NCI-H1092 treated with DMSO at 0.1 percent for 48 hours (cell line): ENCODE data around the gene ZNF563.
"Not testable (repeated sequence)": the region's sequence is repeated elsewhere in the genome, so short reads cannot be mapped to it uniquely, and the experiment has no call there.

ENCODE experiments used
- DNase-seq: peaks from one replicate; lab custom pipeline; 2025; lab: John Stamatoyannopoulos, UW

The ZNF563 gene

DNA sequence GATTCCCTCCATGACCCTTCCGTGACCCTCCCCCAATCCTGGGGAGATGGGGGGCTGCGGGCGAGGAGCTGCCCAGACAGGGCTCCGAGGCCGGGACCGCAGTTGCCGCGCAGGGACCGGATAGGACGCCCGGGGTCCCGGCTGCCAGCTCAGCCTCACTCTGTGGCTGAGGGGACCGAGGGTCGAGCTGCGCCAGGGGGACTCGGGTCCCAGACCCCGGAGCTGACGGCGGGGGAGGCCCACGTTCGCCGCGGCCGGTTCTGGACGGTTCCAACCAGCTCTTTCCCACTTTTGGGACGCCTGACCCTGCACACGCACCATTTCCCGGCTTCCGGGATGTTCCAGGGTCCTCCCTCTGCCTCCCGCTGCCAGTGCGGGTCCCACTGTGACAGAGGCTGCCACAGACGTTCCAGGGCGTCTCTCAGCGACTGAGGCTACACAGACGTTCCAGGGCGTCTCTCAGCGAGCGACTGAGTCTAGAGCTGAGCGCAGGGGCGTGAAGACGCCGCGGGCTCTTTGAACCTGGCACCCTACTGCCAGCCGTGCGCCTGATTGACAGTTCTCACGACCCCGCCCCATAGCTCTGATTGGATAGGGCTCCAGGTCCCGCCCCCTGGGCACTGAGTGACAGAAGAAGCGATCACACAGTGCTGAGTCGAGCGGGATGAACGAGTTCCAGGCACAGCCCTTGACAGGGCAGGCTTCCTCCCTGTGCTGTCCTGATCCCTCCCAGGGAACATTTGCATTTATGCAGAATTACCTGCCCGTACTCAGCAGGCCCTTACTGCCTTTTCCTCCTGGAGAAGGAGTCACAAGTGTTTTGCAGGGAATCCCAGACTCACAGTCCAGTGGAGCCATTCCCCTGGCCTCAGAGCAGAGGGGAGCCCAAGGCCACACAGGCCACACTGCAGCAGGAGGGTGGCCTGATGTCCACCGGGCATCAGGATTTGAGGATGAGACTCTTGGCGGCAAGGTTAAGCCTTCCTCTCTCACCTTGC, at the start of gene ZNF563:
Gene ZNF563 (minus strand): TSS at position 472 of the 998 bp plus-strand sequence. CDS start 151 bp downstream, at position 321.
- peak; percentile 93 for DNase-seq

DNA sequence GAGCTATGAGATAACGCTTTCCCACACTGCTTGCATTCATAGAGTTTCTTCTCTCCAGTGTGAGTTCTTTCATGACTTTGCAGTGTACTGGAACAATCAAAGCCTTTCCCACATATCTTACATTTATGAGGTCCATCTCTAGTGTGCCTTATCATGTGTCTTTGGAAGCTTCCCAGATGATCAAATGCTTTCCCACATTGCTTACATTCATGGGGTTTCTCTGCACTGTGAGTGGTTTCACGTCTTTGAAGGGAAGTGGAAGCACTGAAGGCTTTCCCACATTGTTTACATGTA, 47.0 kb upstream of the ZNF563 start:
- no peak for DNase-seq

DNA sequence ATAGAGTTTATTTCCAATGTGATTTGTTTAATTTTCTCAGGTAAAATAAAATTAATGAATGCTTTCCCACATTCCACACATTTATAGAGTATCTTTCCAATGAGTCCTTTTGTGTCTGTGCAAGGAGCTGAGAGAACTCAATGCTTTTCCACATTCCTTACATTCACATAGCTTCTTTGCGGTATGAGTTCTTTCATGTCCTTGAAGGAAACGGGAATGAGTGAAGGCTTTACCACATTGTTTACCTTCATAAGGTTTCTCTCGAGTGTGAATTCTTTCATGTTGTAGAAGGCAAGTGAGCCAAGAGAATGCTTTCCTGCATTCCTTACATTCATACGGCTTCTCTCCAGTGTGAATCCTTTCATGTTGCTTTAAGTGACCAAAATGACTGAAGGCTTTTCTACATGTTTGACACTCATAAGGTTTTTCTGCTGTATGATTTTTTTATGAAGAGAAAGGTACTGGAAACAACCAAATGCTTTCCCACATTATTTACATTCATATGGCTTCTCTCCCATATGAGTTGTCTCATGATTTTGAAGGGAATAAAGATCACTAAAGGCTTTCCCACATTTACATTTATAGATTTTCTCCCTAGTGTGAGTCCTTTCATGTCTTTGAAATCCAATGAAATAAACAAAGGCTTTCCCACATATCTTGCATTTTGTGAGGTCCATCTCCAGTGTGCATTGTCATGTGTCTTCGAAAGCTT, 46.5 kb upstream of the ZNF563 start:
- DNase-seq = no peak

DNA sequence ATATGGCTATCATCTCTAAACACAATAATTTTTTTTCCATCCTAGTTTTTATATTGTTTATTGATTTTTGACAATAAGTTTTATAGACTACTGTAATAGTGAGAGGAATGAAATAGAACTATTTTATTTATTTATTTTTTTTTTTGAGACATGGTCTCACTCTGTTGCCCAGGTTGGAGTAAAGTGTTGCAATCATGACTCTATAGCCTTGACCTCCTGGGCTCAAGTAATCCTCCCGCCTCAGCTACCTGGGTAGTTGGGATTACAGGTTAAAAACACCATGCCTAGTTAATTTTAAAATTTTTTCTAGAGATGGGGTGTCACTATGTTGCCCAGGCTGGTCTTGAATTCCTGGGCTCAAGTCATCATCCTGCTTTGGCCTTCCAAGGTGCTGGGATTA, 40.6 kb upstream of the ZNF563 start:
- no peak for DNase-seq

DNA sequence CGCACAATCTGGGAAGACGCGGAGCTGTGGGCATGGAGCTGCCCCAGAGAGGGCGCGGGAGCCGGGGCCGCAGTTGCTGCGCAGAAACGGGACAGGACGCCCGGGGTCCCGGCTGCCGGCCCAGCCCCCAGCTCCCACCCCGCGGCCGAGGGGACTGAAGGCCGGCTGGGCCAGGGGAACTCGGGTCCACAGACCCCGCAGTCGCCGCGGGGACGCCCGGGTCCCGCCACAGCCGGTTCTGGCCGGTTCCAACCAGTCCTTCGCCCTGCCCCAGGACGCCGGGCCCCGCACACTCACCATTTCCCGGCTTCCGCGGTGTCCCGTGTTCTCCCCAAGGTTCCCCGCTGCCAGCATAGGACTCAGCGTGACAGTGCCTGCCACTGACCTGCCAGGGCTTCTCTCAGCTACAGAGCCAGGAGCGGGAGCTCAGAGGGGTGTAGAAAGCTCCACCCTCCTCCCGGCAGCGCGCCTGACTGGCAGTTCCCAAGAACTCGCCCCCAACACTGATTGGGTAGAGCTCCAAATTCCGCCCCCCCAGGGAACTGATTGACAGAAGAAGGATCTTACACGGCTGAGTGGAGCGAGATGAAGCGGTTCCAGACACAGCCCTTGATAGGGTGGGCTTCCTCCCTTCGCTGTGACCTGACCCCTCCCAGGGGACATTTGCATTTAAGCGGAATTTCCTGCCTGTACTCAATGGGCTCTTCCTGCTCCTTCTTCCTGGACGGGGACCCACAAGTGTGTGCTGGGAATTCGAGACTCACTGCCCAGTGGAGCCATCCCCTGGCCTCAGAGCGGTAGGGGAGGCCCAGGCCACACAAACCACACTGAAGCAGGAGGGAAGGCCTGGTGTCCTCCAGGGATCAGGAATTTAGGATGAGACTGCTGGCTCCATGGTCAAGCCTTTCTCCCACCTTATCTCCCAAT, 32.1 kb upstream of the ZNF563 start, which contains the start of gene ZNF442:
Gene ZNF442 (minus strand): TSS at position 448 of the 927 bp plus-strand sequence. CDS start 2,052 bp downstream, outside the sequence.
- DNase-seq = peak; percentile 97

DNA sequence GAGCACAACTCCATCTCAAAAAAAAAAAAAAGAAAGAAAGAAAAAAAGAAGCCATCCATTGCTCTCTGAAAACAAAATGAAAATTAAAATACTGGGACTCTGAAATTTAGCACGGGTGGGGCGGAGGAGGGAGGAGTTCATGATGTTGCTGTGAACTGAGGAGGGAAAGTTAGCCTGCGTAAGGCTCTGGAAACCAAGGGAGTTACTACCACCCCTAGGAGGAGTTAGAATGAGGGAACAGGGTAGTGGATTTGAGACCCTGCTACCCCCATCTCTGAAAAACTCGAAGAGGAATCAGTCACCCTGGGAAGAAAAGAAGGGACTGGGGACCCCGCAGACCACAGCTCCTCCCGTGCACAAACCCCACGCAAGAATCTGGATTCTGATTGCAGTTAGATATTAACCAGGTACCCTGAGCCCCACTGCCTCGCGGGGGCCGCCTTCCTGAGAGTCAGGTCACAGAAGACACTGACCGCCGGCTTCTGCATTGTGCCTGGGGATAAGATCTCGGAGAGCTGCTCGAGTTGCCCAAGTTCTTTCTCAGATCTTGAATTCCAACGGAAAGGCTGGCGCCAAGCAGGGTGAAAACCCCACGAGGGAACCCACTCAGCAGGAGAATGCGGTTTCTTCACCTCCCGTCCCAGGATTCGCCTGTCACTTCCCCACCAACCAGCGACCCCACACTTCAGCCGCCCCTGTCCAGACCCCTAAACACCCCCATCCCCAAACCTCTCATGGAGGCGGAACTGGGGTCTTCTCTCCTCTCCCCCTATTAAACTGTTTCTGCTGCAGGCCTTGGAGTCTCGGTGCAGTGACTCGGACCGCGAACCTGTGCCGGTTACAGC, 31.2 kb upstream of the ZNF563 start:
- DNase-seq = no peak

DNA sequence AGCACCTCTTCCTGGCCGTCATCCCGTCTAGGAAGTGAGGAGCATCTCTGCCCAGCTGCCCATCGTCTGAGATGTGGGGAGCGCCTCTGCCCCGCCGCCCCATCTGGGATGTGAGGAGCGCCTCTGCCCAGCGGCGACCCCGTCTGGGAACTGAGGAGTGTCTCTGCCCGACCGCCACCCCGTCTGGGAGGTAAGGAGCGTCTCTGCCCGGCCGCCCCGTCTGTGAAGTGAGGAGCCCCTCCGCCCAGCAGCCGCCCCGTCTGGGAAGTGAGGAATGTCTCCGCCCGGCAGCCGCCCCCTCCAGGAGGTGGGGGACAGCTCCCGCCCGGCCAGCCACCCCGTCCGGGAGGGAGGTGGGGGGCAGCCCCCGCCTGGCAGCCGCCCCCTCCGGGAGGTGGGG, 28.8 kb upstream of the ZNF563 start:
- DNase-seq = not testable (repeated sequence)

DNA sequence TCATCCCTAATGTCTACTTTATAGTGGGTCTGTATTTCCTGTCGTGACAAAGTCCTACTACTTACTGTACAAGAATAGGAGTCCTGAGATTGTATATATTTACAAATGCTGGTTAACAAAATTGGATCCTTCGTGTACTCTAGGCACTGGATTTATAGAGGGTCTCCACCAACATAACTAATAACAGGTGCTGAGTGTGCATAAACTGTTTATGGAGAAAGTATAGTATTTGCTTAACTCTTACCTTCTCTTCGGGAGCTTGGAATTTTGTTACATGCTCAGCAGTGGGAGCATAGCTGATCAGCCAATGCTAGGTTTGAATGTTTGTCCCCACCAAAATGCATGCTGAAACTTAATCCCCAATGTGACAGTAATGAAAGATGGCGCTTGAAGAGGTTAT, 19.9 kb upstream of the ZNF563 start:
- DNase-seq = no peak

DNA sequence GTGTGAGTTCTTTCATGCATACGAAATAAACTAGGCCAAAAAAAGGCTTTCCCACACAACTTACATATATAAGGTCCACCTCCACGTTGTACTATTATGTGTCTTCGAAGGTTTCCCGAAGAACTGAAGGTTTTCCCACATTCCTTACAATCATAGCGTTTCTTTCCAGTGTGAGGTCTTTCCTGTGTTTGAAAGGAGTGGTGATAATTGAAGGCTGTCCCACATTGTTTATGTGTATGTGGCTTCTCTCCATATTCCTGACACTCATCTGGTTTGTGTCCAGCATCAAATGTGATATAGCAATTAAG, 17.4 kb upstream of the ZNF563 start:
- no peak for DNase-seq

DNA sequence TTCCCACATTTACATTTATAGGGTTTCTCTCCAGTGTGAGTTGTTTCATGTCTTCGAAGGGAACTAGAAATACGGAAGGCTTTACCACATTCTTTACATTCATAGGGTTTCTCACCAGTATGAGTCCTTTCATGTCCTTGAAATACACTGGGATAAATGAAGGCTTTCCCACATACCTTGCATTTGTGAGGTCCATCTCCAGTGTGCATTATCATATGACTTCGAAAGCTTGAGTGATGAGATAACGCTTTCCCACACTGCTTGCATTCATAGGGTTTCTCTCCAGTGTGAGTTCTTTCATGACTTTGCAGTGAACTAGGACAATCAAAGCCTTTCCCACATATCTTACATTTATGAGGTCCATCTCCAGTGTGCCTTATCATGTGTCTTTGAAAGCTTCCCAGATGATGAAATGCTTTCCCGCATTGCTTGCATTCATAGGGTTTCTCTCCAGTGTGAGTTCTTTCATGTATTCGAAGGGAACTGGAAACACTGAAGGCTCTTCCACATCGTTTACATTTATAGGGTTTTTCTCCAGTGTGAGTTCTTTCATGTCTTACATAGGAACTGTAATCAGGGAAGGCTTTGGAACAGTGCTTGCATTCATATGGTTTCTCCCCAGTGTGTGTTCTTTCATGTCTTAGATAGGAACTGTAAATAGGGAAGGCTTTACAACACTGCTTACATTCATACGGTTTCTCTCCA, 16.9 kb upstream of the ZNF563 start:
- no peak for DNase-seq

DNA sequence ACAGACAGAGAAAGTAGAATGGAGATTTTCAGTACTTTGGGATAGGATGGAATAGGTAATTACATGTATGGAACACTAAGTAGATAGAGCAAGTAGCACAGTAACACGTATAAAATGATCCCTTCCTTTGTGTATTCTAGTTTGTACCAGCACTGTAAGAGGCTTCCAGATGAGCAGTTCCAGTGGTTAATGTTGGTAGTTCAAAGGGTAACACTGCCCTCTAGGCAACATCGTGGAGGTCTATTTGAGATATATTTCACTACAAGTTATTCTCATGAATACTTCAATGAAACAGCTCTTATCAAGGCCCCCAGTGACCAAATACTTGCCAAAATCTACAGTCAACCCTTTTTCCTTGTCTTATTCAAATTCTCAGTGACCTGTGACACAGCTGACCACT, 13.5 kb upstream of the ZNF563 start:
- DNase-seq = no peak

DNA sequence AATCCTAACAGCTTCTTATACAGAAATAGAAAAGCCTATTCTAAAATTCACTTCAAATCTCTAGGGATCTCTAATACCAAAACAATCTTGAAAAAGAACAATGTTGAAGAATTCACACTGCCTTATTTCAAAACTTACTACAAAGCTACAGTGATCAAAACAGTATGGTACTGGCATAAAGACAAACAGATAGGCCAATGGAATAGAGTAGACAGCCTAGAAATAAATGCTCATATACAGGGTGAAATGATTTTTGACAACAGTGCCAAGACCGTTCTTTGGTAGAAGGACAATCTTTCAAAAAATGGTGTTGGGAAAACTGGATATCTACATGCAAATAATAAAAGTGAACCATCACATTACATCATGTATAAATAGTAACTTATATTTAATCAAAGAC, 11.8 kb upstream of the ZNF563 start:
- DNase-seq = no peak

DNA sequence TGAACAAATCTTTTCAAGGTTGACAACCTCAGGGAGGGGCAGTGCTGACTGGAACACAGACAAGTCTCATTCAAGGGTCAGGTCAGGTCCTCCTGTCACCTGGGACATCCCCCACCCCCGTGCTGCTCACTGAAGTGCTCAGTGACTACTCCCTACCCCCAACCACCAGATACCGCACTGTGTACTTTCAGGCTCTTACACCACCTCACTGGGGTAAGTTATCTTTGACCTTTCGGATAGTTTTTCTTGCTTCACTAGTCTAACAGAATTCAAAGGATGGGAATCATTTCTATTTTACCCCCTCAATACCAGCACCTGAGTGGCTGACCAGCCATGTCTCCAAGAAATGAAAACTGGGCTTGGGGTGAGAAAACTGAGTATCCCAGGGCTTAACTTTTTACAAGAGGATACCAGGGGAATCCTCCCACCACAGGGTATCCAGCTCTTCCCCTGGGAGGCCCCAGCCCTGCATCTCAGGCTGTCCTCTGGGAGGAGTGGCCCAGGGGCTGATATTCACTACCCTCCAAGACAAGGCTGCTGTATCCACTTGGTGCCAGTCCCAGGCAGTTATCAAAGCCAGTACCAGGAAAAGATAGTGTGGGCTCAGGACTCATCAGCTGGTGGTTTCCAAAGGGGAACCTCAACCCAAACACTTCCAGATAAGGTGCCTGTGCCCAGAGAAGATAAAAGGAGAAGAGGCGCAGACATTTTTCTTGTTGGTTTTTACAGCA, 2.1 kb downstream of the ZNF563 start:
- DNase-seq = no peak

DNA sequence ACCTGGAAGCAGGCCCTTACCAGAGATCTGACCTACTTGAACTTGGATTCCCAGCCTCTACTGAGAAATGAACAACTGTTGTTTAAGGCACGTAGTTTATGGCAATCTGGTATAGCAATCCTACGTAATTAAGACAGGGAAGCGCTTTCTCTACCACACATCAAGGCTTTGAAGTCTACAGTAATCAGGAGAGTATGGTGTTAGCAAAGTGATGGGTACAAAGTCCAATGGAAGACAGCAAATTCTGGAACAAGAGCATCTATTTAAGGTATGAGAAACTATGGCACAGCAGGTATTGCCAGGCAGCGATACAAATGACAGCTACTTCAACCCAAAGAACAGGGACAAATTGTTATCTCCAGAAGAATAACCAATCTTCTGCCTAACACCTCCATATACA, 3.1 kb downstream of the ZNF563 start:
- DNase-seq = no peak

DNA sequence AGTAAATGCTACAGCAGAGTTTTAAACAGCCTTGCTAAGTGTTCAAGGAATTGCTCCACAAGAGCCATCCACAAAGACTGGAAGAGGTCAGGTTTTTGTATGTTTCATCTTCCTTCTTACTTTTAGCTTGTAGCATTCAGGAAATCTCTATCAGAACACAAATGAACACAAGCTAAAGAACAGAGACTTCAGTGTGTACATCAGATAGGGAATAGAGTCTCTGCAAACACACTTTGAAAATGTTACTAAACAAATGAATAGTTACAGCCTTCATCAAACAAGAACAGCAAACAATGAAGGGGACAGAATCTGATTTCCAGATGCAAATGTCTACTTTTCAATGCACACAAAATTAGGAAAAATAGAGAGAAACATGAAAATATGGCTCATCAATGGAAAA, 7.7 kb downstream of the ZNF563 start:
- no peak for DNase-seq

DNA sequence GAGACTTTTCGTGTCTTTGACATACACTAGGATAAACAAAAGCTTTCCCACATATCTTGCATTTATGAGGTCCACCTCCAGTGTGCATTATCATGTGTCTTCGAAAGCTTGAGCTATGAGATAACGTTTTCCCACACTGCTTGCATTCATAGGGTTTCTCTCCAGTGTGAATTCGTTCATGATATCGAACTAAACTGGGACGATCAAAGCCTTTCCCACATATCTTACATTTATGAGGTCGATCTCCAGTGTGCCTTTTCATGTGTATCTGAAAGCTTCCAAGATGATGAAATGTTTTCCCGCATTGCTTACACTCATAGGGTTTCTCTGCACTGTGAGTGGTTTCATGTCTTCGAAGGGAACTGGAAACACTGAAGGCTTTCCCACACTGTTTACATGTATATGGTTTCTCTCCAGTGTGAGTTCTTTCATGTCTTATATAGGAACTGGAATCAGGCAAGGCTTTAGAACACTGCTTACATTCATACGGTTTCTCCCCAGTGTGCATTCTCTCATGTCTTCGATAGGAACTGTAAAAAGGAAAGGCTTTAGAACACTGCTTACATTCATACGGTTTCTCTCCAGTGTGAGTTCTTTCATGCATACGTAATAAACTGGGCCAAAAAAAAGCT, 14.5 kb downstream of the ZNF563 start:
- DNase-seq = no peak

DNA sequence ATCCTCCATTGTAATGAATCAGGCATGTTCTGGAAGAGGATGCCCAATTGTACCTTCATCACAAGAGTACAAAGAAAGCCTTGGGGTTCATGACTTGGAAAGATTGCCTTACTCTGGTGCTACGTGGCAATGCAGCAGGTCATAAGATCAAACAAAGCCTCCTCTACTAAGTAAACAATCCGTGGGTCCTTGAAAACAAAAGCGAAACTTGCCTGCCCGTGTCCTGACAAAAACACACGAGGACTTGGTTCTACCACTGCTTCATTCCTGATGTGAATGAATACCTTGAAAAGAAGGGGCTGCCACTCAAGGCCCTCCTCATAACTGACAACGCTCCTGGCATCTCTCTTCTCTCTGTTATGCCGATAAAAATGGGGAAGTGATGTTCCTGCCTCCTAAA, 18.9 kb downstream of the ZNF563 start:
- DNase-seq = no peak

DNA sequence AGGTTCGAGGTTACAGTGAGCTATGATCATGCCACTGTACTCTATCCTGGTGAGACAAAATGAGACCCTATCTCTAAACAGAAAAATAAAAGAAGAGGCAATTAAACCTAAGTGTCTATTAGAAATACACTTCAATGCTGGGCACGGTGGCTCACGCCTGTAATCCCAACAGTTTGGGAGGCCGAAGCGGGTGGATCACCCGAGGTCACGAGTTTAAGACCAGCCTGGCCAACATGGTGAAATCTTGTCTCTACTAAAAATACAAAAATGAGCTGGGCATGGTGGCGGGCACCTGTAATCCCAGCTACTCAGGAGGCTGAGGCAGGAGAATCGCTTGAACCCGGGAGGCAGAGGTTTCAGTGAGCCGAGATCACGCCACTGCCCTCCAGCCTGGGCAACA, 24.5 kb downstream of the ZNF563 start:
- not testable (repeated sequence) for DNase-seq

DNA sequence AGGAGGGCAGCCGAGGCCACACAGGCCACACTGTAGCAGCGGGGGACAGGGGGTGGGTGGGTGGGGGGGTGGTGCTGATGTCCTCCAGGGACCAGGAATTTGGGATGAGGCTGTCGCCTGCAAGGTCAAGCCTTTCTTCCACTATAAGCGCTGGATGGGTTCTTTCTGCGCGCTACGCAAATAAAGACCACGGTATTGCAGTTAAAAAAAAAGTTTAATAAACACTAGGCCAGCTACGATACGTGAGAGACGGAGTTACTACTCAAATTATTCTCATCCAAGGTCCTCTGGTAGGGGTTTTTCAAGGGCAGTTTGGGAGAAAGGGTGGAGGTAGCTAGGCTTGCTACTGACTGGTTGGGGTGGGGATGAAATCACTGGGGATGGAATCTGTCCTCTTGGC, 38.2 kb downstream of the ZNF563 start:
- DNase-seq = no peak
